ENCODE results near the gene KIAA0930.

Gene KIAA0930

GRCh38 chr22:45237065-45237990 lies 3.4 kb downstream of the KIAA0930 start:
- ATAC-seq (ENCODE audit: low read depth) (no peak), DNase-seq (ENCODE audit: low spot score in 2 of 2) (no peak)
- Mint-ChIP-seq H3K4me3 (no peak overlapping the region), H3K27me3 (no peaks in the 10 kb centered on the region), H3K9me3 (no peaks in the 10 kb centered on the region), H3K4me1 (peaks cover 54% of the 10 kb centered on the region), H3K36me3 (peaks cover 4% of the 10 kb centered on the region), H3K27ac (no peak overlapping the region)

- peaks cover 4% of the 10 kb centered on the region for H3K36me3 Mint-ChIP-seq
- peaks cover 50% of the 10 kb centered on the region for H3K4me1 Mint-ChIP-seq
- peak; percentile 56 for ATAC-seq (ENCODE audit: low read depth)
- H3K27me3 Mint-ChIP-seq: no peaks in the 10 kb centered on the region
- no peaks in the 10 kb centered on the region for H3K9me3 Mint-ChIP-seq
- DNase-seq (ENCODE audit: low spot score in 2 of 2): no peak
- peak overlapping the region; percentile 87 for H3K27ac Mint-ChIP-seq
- peak overlapping the region; percentile 80 for H3K4me3 Mint-ChIP-seq
Measured at GRCh38 chr22:45235851-45236342, 4.8 kb downstream of the KIAA0930 start.

- peak in 1 of 2 donors; percentile 42 for DNase-seq (ENCODE audit: low spot score in 2 of 2)
- Mint-ChIP-seq H3K27me3 (no peaks in the 10 kb centered on the region), H3K4me3 (peak overlapping the region; percentile 80), H3K4me1 (peaks cover 50% of the 10 kb centered on the region), H3K27ac (peak overlapping the region; percentile 87), H3K36me3 (peaks cover 4% of the 10 kb centered on the region), H3K9me3 (no peaks in the 10 kb centered on the region)
- peak; percentile 85 for ATAC-seq (ENCODE audit: low read depth)
Measured at GRCh38 chr22:45235101-45235777, 5.5 kb downstream of the KIAA0930 start.

GRCh38 chr22:45233827-45234226 lies 6.9 kb downstream of the KIAA0930 start:
- Mint-ChIP-seq H3K36me3 (peaks cover 4% of the 10 kb centered on the region), H3K27me3 (no peaks in the 10 kb centered on the region), H3K4me3 (no peak overlapping the region), H3K4me1 (peaks cover 45% of the 10 kb centered on the region), H3K27ac (no peak overlapping the region), H3K9me3 (no peaks in the 10 kb centered on the region)
- ATAC-seq (ENCODE audit: low read depth): no peak
- no peak for DNase-seq (ENCODE audit: low spot score in 2 of 2)

- DNase-seq (ENCODE audit: low spot score in 2 of 2) (no peak), ATAC-seq (ENCODE audit: low read depth) (no peak)
- Mint-ChIP-seq H3K27ac (no peak overlapping the region), H3K4me3 (no peak overlapping the region), H3K36me3 (peaks cover 3% of the 10 kb centered on the region), H3K27me3 (no peaks in the 10 kb centered on the region), H3K9me3 (no peaks in the 10 kb centered on the region), H3K4me1 (peaks cover 42% of the 10 kb centered on the region)
Measured at GRCh38 chr22:45233386-45233785, 7.3 kb downstream of the KIAA0930 start.

- ATAC-seq (ENCODE audit: low read depth) (no peak), DNase-seq (ENCODE audit: low spot score in 2 of 2) (no peak)
- Mint-ChIP-seq H3K27me3 (no peaks in the 10 kb centered on the region), H3K36me3 (peaks cover 2% of the 10 kb centered on the region), H3K4me3 (no peak overlapping the region), H3K4me1 (peaks cover 48% of the 10 kb centered on the region), H3K27ac (peak overlapping the region; percentile 35), H3K9me3 (no peaks in the 10 kb centered on the region)
Measured at GRCh38 chr22:45231293-45231692, 9.4 kb downstream of the KIAA0930 start.

- Mint-ChIP-seq H3K27me3 (no peaks in the 10 kb centered on the region), H3K4me3 (no peak overlapping the region), H3K36me3 (peaks cover 2% of the 10 kb centered on the region), H3K27ac (no peak overlapping the region), H3K9me3 (no peaks in the 10 kb centered on the region), H3K4me1 (peaks cover 43% of the 10 kb centered on the region)
- DNase-seq (ENCODE audit: low spot score in 2 of 2) (no peak), ATAC-seq (ENCODE audit: low read depth) (no peak)
Measured at GRCh38 chr22:45230026-45230721, 10.5 kb downstream of the KIAA0930 start.

GRCh38 chr22:45229181-45229580 lies 11.5 kb downstream of the KIAA0930 start:
- peaks cover 4% of the 10 kb centered on the region for H3K36me3 Mint-ChIP-seq
- H3K4me1 Mint-ChIP-seq: peaks cover 41% of the 10 kb centered on the region
- H3K4me3 Mint-ChIP-seq: no peak overlapping the region
- ATAC-seq (ENCODE audit: low read depth): no peak
- H3K9me3 Mint-ChIP-seq: no peaks in the 10 kb centered on the region
- DNase-seq (ENCODE audit: low spot score in 2 of 2): no peak
- H3K27me3 Mint-ChIP-seq: no peaks in the 10 kb centered on the region
- no peak overlapping the region for H3K27ac Mint-ChIP-seq

- ATAC-seq (ENCODE audit: low read depth): no peak
- H3K36me3 Mint-ChIP-seq: peaks cover 4% of the 10 kb centered on the region
- H3K9me3 Mint-ChIP-seq: no peaks in the 10 kb centered on the region
- DNase-seq (ENCODE audit: low spot score in 2 of 2): no peak
- no peaks in the 10 kb centered on the region for H3K27me3 Mint-ChIP-seq
- H3K27ac Mint-ChIP-seq: no peak overlapping the region
- peaks cover 42% of the 10 kb centered on the region for H3K4me1 Mint-ChIP-seq
- no peak overlapping the region for H3K4me3 Mint-ChIP-seq
Measured at GRCh38 chr22:45228401-45228754, 12.3 kb downstream of the KIAA0930 start.

GRCh38 chr22:45227645-45228400 lies 12.9 kb downstream of the KIAA0930 start:
- H3K4me3 Mint-ChIP-seq: no peak overlapping the region
- DNase-seq (ENCODE audit: low spot score in 2 of 2) (no peak), ATAC-seq (ENCODE audit: low read depth) (no peak)
- H3K27me3 Mint-ChIP-seq: no peaks in the 10 kb centered on the region
- peaks cover 43% of the 10 kb centered on the region for H3K4me1 Mint-ChIP-seq
- H3K9me3 Mint-ChIP-seq: no peaks in the 10 kb centered on the region
- H3K27ac Mint-ChIP-seq: no peak overlapping the region
- peaks cover 4% of the 10 kb centered on the region for H3K36me3 Mint-ChIP-seq

GRCh38 chr22:45226503-45227186 lies 14.0 kb downstream of the KIAA0930 start:
- Mint-ChIP-seq H3K9me3 (no peaks in the 10 kb centered on the region), H3K27ac (no peak overlapping the region), H3K4me1 (peaks cover 47% of the 10 kb centered on the region), H3K4me3 (no peak overlapping the region), H3K27me3 (no peaks in the 10 kb centered on the region), H3K36me3 (peaks cover 4% of the 10 kb centered on the region)
- ATAC-seq (ENCODE audit: low read depth): no peak
- DNase-seq (ENCODE audit: low spot score in 2 of 2): no peak

- Mint-ChIP-seq H3K9me3 (no peaks in the 10 kb centered on the region), H3K27ac (no peak overlapping the region), H3K4me1 (peaks cover 46% of the 10 kb centered on the region), H3K4me3 (no peak overlapping the region), H3K36me3 (peaks cover 4% of the 10 kb centered on the region), H3K27me3 (no peaks in the 10 kb centered on the region)
- ATAC-seq (ENCODE audit: low read depth) (no peak), DNase-seq (ENCODE audit: low spot score in 2 of 2) (no peak)
Measured at GRCh38 chr22:45225732-45226502, 14.8 kb downstream of the KIAA0930 start.
